Neural progenitor cell (in vitro differentiated cells): ENCODE data around the gene UBE2A. TPM values are rescaled to one million over a fixed set of nuclear protein-coding genes. Genes with fewer than 3 reads are reported as not detected.

Source experiments
- DNase-seq: peaks from one replicate; pipeline ENCODE4 v3.0.0-alpha.2; 2016; ENCODE audit warnings: low spot score
- H2AFZ ChIP-seq: fragments of 200-600 bp; sonication (generic); replicated peaks from 2 replicates; pipeline ENCODE4 v1.6.1; 2016; ENCODE audit warnings: antibody characterized with exemption
- H3F3A ChIP-seq: fragments of 200-600 bp; sonication (generic); 2 replicates; pipeline ENCODE4 v1.6.1; 2016; ENCODE audit warnings: antibody characterized with exemption, low read depth
- H3K27ac ChIP-seq: fragments of 200-600 bp; sonication (generic); 2 replicates; pipeline ENCODE4 v1.5.1; 2016; ENCODE audit warnings: mild to moderate bottlenecking
- H3K27me3 ChIP-seq: fragments of 200-600 bp; sonication (generic); 2 replicates; pipeline ENCODE4 v1.6.1; 2016; ENCODE audit warnings: mild to moderate bottlenecking, moderate library complexity
- H3K36me3 ChIP-seq: fragments of 200-600 bp; sonication (generic); 2 replicates; pipeline ENCODE4 v1.5.1; 2016
- H3K4me1 ChIP-seq: fragments of 200-600 bp; sonication (generic); 2 replicates; pipeline ENCODE4 v1.6.1; 2016; ENCODE audit warnings: mixed run types
- H3K4me2 ChIP-seq: fragments of 200-600 bp; sonication (generic); 2 replicates; pipeline ENCODE4 v1.6.1; 2016
- H3K4me3 ChIP-seq: fragments of 200-600 bp; sonication (generic); 2 replicates; pipeline ENCODE4 v1.5.1; 2016
- H3K79me2 ChIP-seq: fragments of 200-600 bp; sonication (generic); 2 replicates; pipeline ENCODE4 v1.6.1; 2016; ENCODE audit warnings: low read depth
- H3K9ac ChIP-seq: fragments of 200-600 bp; sonication (generic); 2 replicates; pipeline ENCODE4 v1.6.1; 2016
- H3K9me3 ChIP-seq: fragments of 200-600 bp; sonication (generic); 2 replicates; pipeline ENCODE4 v1.5.1; 2016; ENCODE audit warnings: low read depth
- H4K20me1 ChIP-seq: fragments of 200-600 bp; sonication (generic); 2 replicates; pipeline ENCODE4 v1.6.1; 2016; ENCODE audit warnings: low read depth
- H3K27ac Mint-ChIP-seq: 3 replicates; pipeline ENCODE4 v1.8.0; 2021; ENCODE audit warnings: mixed read lengths
- H3K27me3 Mint-ChIP-seq: 2 replicates; pipeline ENCODE4 v1.8.0; 2022; ENCODE audit warnings: low read depth, mild to moderate bottlenecking, inconsistent platforms, moderate library complexity, mixed read lengths; ENCODE audit not compliant: insufficient read depth
- H3K36me3 Mint-ChIP-seq: 3 replicates; pipeline ENCODE4 v1.8.0; 2021; ENCODE audit warnings: mixed read lengths
- H3K4me1 Mint-ChIP-seq: 3 replicates; pipeline ENCODE4 v1.8.0; 2021; ENCODE audit warnings: mixed read lengths
- H3K4me3 Mint-ChIP-seq: 3 replicates; pipeline ENCODE4 v1.8.0; 2021; ENCODE audit warnings: mild to moderate bottlenecking, moderate library complexity, mixed read lengths
- H3K9me3 Mint-ChIP-seq: 3 replicates; pipeline ENCODE4 v1.8.0; 2020; ENCODE audit warnings: mixed read lengths
- CTCF ChIP-seq: fragments of 200-600 bp; sonication (generic); IDR thresholded peaks from 2 replicates; pipeline ENCODE4 v1.5.1; 2017; ENCODE audit warnings: antibody characterized with exemption, mild to moderate bottlenecking
- EZH2 ChIP-seq: fragments of 200-600 bp; sonication (generic); IDR thresholded peaks from 2 replicates; pipeline ENCODE4 v1.6.1; 2017; ENCODE audit warnings: antibody characterized with exemption, mild to moderate bottlenecking, moderate library complexity
- EZH2phosphoT487 ChIP-seq: fragments of 200-600 bp; sonication (generic); IDR thresholded peaks from 2 replicates; pipeline ENCODE4 v1.6.1; 2017; ENCODE audit warnings: antibody characterized with exemption
- total RNA-seq: library from RNA; depleted of rRNA; stranded (reverse); fragments of >200 nt; gene quantifications from 2 replicates; pipeline ENCODE4 v1.2.3, GENCODE V29; 2015; ENCODE audit warnings: low replicate concordance

The UBE2A gene
- total RNA-seq, 1 donor from 2014 or later, result 90.2 TPM

GRCh38 chrX:119604766-119605463, 30.6 kb downstream of the UBE2A start:
- DNase-seq, result peak; percentile 7
- peak overlapping the region; percentile 78 for H3K4me2 ChIP-seq
- peak overlapping the region; percentile 65 for H3K4me3 ChIP-seq
- H3K79me2 ChIP-seq, result peaks cover 50% of the 10 kb centered on the region
- H3K27me3 ChIP-seq, result no peaks in the 10 kb centered on the region
- H3K27ac Mint-ChIP-seq, result peak overlapping the region; percentile 70
- H3K27me3 Mint-ChIP-seq, result no peaks in the 10 kb centered on the region
- no peaks in the 10 kb centered on the region for H3F3A ChIP-seq
- H3K4me3 Mint-ChIP-seq, result peak overlapping the region; percentile 93
- no peaks in the 10 kb centered on the region for H3K9me3 ChIP-seq
- no peak overlapping the region for H2AFZ ChIP-seq
- H3K4me1 ChIP-seq, result no peaks in the 10 kb centered on the region
- H3K9me3 Mint-ChIP-seq, result peaks cover 16% of the 10 kb centered on the region
- H3K9ac ChIP-seq, result peak overlapping the region; percentile 70
- TF ChIP-seq EZH2 (no peak), CTCF (no peak), EZH2phosphoT487 (no peak)
- peaks cover 1% of the 10 kb centered on the region for H3K36me3 Mint-ChIP-seq
- no peaks in the 10 kb centered on the region for H3K36me3 ChIP-seq
- H3K27ac ChIP-seq, result no peak overlapping the region
- H3K4me1 Mint-ChIP-seq, result peaks cover 4% of the 10 kb centered on the region
- peaks cover 17% of the 10 kb centered on the region for H4K20me1 ChIP-seq

GRCh38 chrX:119605464-119606279, 31.3 kb downstream of the UBE2A start:
- Mint-ChIP-seq H3K4me1 (peaks cover 4% of the 10 kb centered on the region), H3K36me3 (peaks cover 1% of the 10 kb centered on the region), H3K9me3 (peaks cover 19% of the 10 kb centered on the region), H3K4me3 (peak overlapping the region; percentile 93), H3K27ac (peak overlapping the region; percentile 70), H3K27me3 (peaks cover 2% of the 10 kb centered on the region)
- peak; percentile 54 for DNase-seq
- Histone ChIP-seq H3K9me3 (no peaks in the 10 kb centered on the region), H3K79me2 (peaks cover 43% of the 10 kb centered on the region), H3K4me2 (peak overlapping the region; percentile 78), H3K27me3 (no peaks in the 10 kb centered on the region), H3F3A (no peaks in the 10 kb centered on the region), H3K27ac (no peak overlapping the region), H3K9ac (peak overlapping the region; percentile 70), H4K20me1 (peaks cover 13% of the 10 kb centered on the region), H3K4me3 (peak overlapping the region; percentile 65), H3K4me1 (no peaks in the 10 kb centered on the region), H2AFZ (peak overlapping the region; percentile 47), H3K36me3 (no peaks in the 10 kb centered on the region)
- no peak for TF ChIP-seq EZH2
- TF ChIP-seq CTCF, result no peak
- TF ChIP-seq EZH2phosphoT487, result no peak

- H3K9me3 Mint-ChIP-seq, result peaks cover 19% of the 10 kb centered on the region
- H3K27ac ChIP-seq, result no peak within 1 kb of the TSS
These were observed 32.1 kb downstream of the UBE2A start, which contains the start of gene NKRF for GRCh38 chrX:119606280-119607017. NKRF (minus strand) TSS chrX:119606424.

More at GRCh38 chrX:119606280-119607017, 32.1 kb downstream of the UBE2A start, which contains the start of gene NKRF:
- no peaks in the 10 kb centered on the region for H3F3A ChIP-seq
- Mint-ChIP-seq H3K4me3 (peak within 1 kb of the TSS; percentile 93), H3K27me3 (peaks cover 2% of the 10 kb centered on the region), H3K36me3 (peaks cover 1% of the 10 kb centered on the region), H3K27ac (peak within 1 kb of the TSS; percentile 94), H3K4me1 (peaks cover 4% of the 10 kb centered on the region)
- peak within 1 kb of the TSS; percentile 78 for H3K4me2 ChIP-seq
- TF ChIP-seq CTCF (no peak), EZH2 (no peak), EZH2phosphoT487 (no peak)
- H3K9ac ChIP-seq, result peak within 1 kb of the TSS; percentile 70
- H3K9me3 ChIP-seq, result no peaks in the 10 kb centered on the region
- H3K4me3 ChIP-seq, result peak within 1 kb of the TSS; percentile 65
- peak; percentile 92 for DNase-seq
- H2AFZ ChIP-seq, result peak within 1 kb of the TSS; percentile 47
- H3K36me3 ChIP-seq, result no peaks in the 10 kb centered on the region
- peaks cover 13% of the 10 kb centered on the region for H4K20me1 ChIP-seq
- H3K4me1 ChIP-seq, result no peaks in the 10 kb centered on the region
- H3K27me3 ChIP-seq, result no peaks in the 10 kb centered on the region
- H3K79me2 ChIP-seq, result peaks cover 38% of the 10 kb centered on the region
